Measurements from ENCODE around the gene MGMT.

The MGMT gene

GRCh38 chr10:129583831-129584230, 116.8 kb downstream of the MGMT start:
- no peak for DNase-seq (ENCODE audit: low read depth in 3 of 3, low spot score in 1 of 3)

GRCh38 chr10:129586898-129587443, 119.9 kb downstream of the MGMT start:
- no peak for DNase-seq (ENCODE audit: low read depth in 3 of 3, low spot score in 1 of 3)

DNA sequence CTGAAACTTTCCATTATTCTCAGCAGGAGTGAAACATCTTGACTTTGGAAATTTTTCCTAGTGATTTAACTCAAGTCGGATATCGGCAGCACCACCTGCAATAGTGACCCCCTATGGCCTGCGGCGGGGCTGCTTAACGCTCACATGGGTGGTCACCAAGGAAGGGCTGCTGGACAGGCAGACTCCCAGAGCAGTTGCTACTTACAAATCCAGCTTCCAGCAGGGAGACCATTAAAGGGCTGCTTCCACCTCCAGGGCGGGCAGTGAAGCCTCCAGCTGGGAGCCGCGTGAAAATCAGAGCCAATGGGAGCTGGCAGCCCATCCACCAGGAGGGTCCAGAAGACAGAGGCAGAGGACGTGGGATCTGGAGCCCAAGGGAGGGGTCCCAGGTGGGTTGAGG, 122.5 kb downstream of the MGMT start:
- DNase-seq (ENCODE audit: low read depth in 3 of 3, low spot score in 1 of 3) = no peak

DNA sequence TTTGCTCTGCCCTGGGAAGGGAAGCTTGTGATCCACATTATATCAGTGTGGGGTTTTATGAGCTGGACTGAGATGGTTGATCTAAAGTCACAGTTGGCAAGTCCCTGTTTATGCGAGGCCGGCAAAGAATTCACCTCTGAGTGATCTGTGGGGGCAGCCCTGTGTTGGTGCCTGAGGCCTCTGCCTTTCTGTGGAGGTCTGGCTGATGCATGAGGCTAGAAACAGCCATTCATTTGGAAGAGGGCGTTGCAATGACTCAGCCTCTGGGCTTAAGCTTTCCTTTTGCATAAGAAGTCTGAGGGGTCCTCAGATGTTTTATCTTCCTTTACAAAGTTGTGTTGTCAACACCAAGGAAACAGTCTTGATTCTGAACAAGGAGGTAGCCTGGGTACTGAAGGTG, 126.9 kb downstream of the MGMT start:
- DNase-seq (ENCODE audit: low read depth in 3 of 3, low spot score in 1 of 3) = no peak

DNA sequence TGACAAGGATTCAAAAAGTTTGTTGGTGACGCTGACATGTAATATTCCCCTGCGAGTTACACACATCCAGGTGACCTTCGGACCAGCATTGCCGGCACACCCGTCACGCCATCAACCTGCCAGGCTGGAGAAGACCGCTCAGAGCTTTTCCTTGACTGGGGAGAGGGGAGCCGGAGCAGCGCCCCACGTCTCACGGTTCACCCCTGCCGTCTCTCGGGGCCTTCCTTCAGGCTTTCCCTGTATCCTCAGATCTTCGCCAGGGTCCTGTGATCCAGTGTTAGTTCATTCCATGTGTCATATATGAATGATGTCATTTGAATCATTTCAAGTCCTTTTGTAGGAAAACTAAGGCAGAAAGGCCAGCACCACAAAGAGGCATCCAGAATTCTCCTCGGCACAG, 127.8 kb downstream of the MGMT start:
- no peak for DNase-seq (ENCODE audit: low read depth in 3 of 3, low spot score in 1 of 3)

DNA sequence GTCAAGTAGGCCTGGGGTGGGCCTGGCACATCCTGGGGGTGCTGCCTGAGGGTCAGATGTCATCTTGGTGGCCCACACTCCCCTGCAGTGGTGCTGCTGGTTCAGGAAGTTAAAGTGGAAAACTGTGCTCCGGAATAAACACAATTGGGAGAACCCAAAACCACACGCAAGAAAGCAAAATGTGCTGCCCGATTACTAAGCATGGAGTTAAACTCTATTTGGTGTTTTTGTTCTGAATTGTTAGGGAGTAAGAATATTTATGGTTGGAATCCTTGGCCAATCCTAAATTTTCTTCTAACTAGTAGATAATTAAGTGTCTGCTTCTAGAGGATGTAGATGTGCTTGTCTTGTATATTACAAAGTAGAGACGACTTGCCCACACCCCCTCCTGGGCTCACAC, 131.4 kb downstream of the MGMT start:
- no peak for DNase-seq (ENCODE audit: low read depth in 3 of 3, low spot score in 1 of 3)

DNA sequence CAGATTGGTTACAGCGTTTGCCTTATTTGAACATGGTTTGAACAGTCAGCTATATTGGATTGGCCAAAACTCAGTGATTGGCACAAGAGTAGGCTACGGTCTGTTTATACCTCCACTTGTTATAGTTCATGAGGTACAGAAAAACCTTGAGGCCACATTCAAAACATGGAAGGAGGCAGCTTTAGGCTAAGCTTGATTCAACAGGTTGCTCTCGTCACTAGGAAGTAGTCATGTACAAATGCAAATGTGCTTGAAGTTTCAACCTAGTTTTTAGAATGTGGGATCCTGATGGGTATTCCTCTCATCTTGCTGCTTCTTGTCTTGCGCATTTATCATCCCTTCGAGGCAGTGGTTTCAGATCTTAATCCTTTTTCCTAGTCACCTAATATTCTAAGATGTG, 132.1 kb downstream of the MGMT start:
- no peak for DNase-seq (ENCODE audit: low read depth in 3 of 3, low spot score in 1 of 3)

GRCh38 chr10:129601737-129602136, 134.7 kb downstream of the MGMT start:
- DNase-seq (ENCODE audit: low read depth in 3 of 3, low spot score in 1 of 3) = no peak

- DNase-seq (ENCODE audit: low read depth in 3 of 3, low spot score in 1 of 3) = no peak
Observed at GRCh38 chr10:129602938-129603535, 136.0 kb downstream of the MGMT start.

- DNase-seq (ENCODE audit: low read depth in 3 of 3, low spot score in 1 of 3) = no peak
Observed at GRCh38 chr10:129604333-129605032, 137.4 kb downstream of the MGMT start.

GRCh38 chr10:129605266-129605985, 138.4 kb downstream of the MGMT start:
- DNase-seq (ENCODE audit: low read depth in 3 of 3, low spot score in 1 of 3) = no peak

- DNase-seq (ENCODE audit: low read depth in 3 of 3, low spot score in 1 of 3) = no peak
Observed at GRCh38 chr10:129605986-129606518, 139.0 kb downstream of the MGMT start.

GRCh38 chr10:129607607-129608109, 140.6 kb downstream of the MGMT start:
- no peak for DNase-seq (ENCODE audit: low read depth in 3 of 3, low spot score in 1 of 3)

DNA sequence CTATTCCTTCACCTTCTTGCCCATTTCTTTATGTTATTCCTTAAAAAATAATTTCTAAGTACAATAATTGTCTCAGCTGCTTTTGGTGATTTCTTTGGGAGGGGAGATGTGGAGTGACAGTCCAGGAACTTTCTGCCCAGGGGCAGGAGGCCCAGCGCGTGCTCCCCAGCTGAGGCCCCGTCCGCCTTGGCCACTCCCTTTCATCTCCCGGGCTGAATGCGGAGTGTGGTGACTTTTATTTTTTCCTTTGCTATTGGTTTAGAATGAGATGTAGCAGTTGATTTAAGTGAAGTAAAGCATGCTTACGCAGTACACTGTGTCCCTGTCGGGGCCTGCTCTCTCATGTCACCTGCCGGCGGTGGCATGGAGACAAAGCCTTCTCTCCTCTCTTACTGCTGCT, 141.6 kb downstream of the MGMT start:
- DNase-seq (ENCODE audit: low read depth in 3 of 3, low spot score in 1 of 3) = no peak

- no peak for DNase-seq (ENCODE audit: low read depth in 3 of 3, low spot score in 1 of 3)
Observed at GRCh38 chr10:129609551-129609950, 142.5 kb downstream of the MGMT start.

DNA sequence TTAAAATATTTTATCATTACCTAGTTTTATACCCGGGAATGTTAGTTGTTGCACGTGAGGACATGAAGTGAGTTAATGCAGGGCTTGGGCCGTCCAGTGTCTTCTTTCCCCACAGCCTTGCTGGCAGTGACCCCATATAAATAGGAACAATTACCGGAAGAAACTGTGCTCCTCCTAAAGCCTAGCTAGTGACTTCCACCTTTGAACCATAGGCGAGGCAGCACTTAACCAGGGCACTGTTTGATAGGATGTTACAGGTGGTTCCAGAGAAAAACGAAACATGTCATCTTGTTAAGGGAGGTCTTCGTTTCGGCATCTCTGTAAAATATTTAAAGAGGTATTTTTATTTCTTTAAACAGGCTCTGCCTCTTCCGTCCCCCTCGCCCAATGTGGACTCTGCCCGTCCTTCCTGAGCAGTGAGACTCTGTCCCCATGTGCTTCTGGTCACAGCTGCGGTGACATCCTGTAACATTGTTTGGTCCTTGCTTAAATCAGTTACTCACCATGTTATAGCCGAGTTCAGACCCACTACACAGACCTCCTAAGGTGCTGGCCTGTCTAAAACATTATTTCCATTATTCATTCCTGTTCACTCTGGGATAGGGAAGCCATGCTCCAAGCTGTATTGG, 145.6 kb downstream of the MGMT start:
- DNase-seq (ENCODE audit: low read depth in 3 of 3, low spot score in 1 of 3) = no peak

DNA sequence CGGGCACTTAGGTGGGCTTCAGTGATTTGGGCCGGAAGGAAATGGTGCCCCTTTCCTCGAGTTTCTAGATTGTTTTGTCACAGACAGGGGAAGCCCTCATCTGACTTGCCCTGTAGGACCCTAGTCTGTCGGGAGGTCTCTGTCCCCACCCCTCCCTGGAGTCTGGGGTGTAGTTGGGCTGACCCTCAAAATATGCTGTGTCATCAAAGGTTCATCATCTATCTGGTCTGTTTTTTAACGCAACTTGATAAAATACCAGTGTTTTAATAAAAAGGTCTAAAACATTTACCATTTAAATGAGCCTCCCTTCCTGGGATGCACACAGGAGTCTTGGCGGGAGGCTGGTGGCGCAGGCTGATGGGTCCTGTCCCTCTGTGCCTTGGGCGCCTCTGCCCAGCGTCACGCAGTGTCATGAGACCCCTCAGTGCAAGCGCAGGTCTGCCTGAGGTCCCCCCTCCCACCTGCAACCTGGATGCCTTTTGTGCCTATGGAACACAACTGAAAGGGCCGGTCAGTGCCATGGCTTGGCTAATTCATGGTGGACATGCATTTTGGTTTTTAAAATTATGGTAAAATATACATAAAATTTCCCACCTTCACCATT, 146.4 kb downstream of the MGMT start:
- DNase-seq (ENCODE audit: low read depth in 3 of 3, low spot score in 1 of 3) = no peak

DNA sequence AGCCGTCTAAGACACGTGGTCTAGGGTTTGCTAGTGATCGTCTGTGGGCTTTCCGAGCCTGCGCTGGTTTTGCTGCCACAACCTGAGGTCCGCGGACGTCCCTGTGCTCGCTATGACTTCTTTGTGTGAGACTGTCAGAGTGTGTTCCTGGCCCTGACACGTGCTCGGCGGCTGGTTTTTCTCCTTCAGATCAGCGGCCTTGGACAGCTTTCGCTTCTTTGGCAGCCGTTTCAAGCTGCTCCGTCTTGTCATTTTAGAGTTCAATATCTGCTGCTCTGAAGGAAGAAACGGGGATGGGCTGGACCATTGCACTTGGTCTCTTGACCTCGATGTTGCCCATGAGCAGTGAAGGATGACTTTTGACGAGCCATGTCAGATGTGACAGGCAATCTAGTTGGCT, 147.3 kb downstream of the MGMT start:
- no peak for DNase-seq (ENCODE audit: low read depth in 3 of 3, low spot score in 1 of 3)

DNA sequence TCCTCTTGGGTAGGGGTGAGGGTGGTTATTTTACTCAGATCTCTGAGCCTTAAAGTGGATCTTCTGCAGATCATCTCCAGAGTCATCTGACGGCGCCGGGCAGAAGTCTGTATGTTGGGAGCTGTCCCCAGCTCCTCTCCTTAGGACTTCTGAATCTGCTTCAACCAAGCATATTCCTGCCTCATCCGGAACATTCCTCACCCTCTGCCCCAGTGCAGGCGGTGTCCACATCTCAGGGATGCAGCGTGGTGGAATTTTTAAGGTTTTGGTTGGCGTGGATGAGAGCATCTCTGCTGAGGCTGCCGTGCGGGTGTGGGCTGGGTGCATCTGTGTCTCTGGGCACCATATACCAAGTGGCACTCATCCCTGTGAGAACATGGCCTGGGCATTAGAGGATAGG, 148.3 kb downstream of the MGMT start:
- DNase-seq (ENCODE audit: low read depth in 3 of 3, low spot score in 1 of 3) = no peak

- no peak for DNase-seq (ENCODE audit: low read depth in 3 of 3, low spot score in 1 of 3)
Observed at GRCh38 chr10:129615921-129616525, 149.0 kb downstream of the MGMT start.

Data from stimulated activated CD4-positive, alpha-beta T cell treated with anti-CD3 and anti-CD28 coated beads, TNF-alpha, amount 100 ng/mL, for 1 hour (primary cell).